CD14-positive monocyte (primary cell): ENCODE data around the gene UHRF1. TPM values are rescaled to one million over a fixed set of nuclear protein-coding genes. Genes with fewer than 3 reads are reported as not detected.

Experiments
- DNase-seq, 3 donors: peaks; one replicate each; pipeline ENCODE4 v3.0.0-alpha.2; 2011 to 2022
- H2AFZ ChIP-seq: 2 replicates; pipeline ENCODE4 v1.6.0; 2012; ENCODE audit warnings: mild to moderate bottlenecking, low read depth, low read length, inconsistent platforms; ENCODE audit not compliant: insufficient read depth, poor library complexity, severe bottlenecking
- H3K27ac ChIP-seq, 2 donors: 1 replicate in 1 of 2; 2 replicates in 1 of 2; pipeline ENCODE4 v1.5.1; 2012 to 2013; ENCODE audit warnings: low read length in 2 of 2, control low read depth in 1 of 2, inconsistent platforms in 1 of 2, low read depth in 1 of 2, mild to moderate bottlenecking in 1 of 2
- H3K27me3 ChIP-seq, 2 donors: one replicate each; pipeline versions ENCODE4 v1.6.0 to v1.6.1; 2011 to 2013; ENCODE audit warnings: low read length in 2 of 2; ENCODE audit not compliant: control insufficient read depth in 2 of 2, insufficient read depth in 2 of 2
- H3K36me3 ChIP-seq, 2 donors: replicated peaks in 1 of 2; 1 replicate in 1 of 2; 2 replicates in 1 of 2; pipeline versions ENCODE4 v1.5.1 to v1.6.1; 2012 to 2013; ENCODE audit warnings: low read length in 2 of 2, control low read depth in 1 of 2, inconsistent platforms in 1 of 2, mild to moderate bottlenecking in 1 of 2; ENCODE audit not compliant: insufficient read depth in 2 of 2, control insufficient read depth in 1 of 2
- H3K4me1 ChIP-seq, 2 donors: 1 replicate in 1 of 2; 2 replicates in 1 of 2; pipeline versions ENCODE4 v1.5.1 to v1.6.1; 2012 to 2013; ENCODE audit warnings: low read length in 2 of 2, control low read depth in 1 of 2, inconsistent platforms in 1 of 2, mild to moderate bottlenecking in 1 of 2, moderate library complexity in 1 of 2; ENCODE audit not compliant: insufficient read depth in 2 of 2, control insufficient read depth in 1 of 2
- H3K4me2 ChIP-seq: replicated peaks from 2 replicates; pipeline ENCODE3; 2012; ENCODE audit warnings: low read length, moderate library complexity, mild to moderate bottlenecking; ENCODE audit not compliant: poor library complexity, severe bottlenecking; ENCODE audit errors: extremely low read depth
- H3K4me3 ChIP-seq, 3 experiments: fragments of 200-600 bp in 1 of 3; sonication (generic) in 1 of 3; replicated peaks in 1 of 3; 1 replicate in 2 of 3; 2 replicates in 1 of 3; pipeline ENCODE4 v1.5.1; 2011 to 2013; ENCODE audit warnings: low read length in 3 of 3, mild to moderate bottlenecking in 3 of 3, control low read depth in 2 of 3, low read depth in 2 of 3, inconsistent platforms in 1 of 3, moderate library complexity in 1 of 3
- H3K79me2 ChIP-seq: 2 replicates; pipeline ENCODE4 v1.6.0; 2012; ENCODE audit warnings: mild to moderate bottlenecking, control low read depth, inconsistent platforms, low read length, moderate library complexity; ENCODE audit not compliant: insufficient read depth
- H3K9ac ChIP-seq: 2 replicates; pipeline ENCODE4 v1.6.0; 2017; ENCODE audit warnings: low read length, mild to moderate bottlenecking; ENCODE audit not compliant: insufficient read depth, poor library complexity, severe bottlenecking
- H3K9me3 ChIP-seq, 2 donors: replicated peaks in 1 of 2; 1 replicate in 1 of 2; 2 replicates in 1 of 2; pipeline versions ENCODE4 v1.5.1 to v1.6.1; 2012 to 2013; ENCODE audit warnings: low read length in 2 of 2, control low read depth in 1 of 2; ENCODE audit not compliant: control insufficient read depth in 1 of 2, insufficient read depth in 1 of 2
- H4K20me1 ChIP-seq: 2 replicates; pipeline ENCODE4 v1.6.0; 2012; ENCODE audit warnings: mild to moderate bottlenecking, low read length, control low read depth, moderate library complexity; ENCODE audit not compliant: insufficient read depth
- H3K27ac Mint-ChIP-seq, 7 donors: one replicate each; pipeline ENCODE4 v1.8.0; 2020; ENCODE audit warnings: mild to moderate bottlenecking in 7 of 7, mixed read lengths in 7 of 7, moderate library complexity in 6 of 7, inconsistent platforms in 2 of 7
- H3K27me3 Mint-ChIP-seq, 3 donors: one replicate each; pipeline ENCODE4 v1.8.0; 2021 to 2022; ENCODE audit warnings: low read depth in 3 of 3, mild to moderate bottlenecking in 3 of 3, mixed read lengths in 3 of 3, moderate library complexity in 3 of 3, inconsistent platforms in 1 of 3
- H3K36me3 Mint-ChIP-seq, 2 donors: one replicate each; pipeline ENCODE4 v1.8.0; 2020; ENCODE audit warnings: mixed read lengths in 2 of 2, inconsistent platforms in 1 of 2, mild to moderate bottlenecking in 1 of 2
- H3K4me1 Mint-ChIP-seq: one replicate; pipeline ENCODE4 v1.8.0; 2020; ENCODE audit warnings: mild to moderate bottlenecking, mixed read lengths
- H3K4me3 Mint-ChIP-seq, 2 donors: one replicate each; pipeline ENCODE4 v1.8.0; 2020; ENCODE audit warnings: mild to moderate bottlenecking in 2 of 2, mixed read lengths in 2 of 2, moderate library complexity in 1 of 2
- H3K9me3 Mint-ChIP-seq, 7 donors: one replicate each; pipeline ENCODE4 v1.8.0; 2020 to 2022; ENCODE audit warnings: mixed read lengths in 7 of 7, mild to moderate bottlenecking in 6 of 7, moderate library complexity in 6 of 7, inconsistent platforms in 2 of 7
- WGBS: methylation state at CpG from one replicate; pipeline ENCODE4 v1.1.5; 2013; ENCODE audit warnings: missing lambda C conversion rate; ENCODE audit not compliant: insufficient coverage; 5-methylcytosine and 5-hydroxymethylcytosine counted together
- intact Hi-C, 2 donors: fragments of 100-400 bp; cut with micrococcal nuclease; formaldehyde crosslinking; loops; one replicate each; pipeline versions ENCODE4 v1.15.0 to v1.15.1; 2023
- polyA plus RNA-seq, 3 donors: library from polyadenylated mRNA; depleted of rRNA in 1 of 3; unstranded in 2 of 3; stranded (reverse) in 1 of 3; fragments of 300-500 nt in 2 of 3; fragments of >200 nt in 1 of 3; fragmentation: Illumina TruSeq in 2 of 3; gene quantifications; 1 replicate in 2 of 3; 2 replicates in 1 of 3; pipeline ENCODE4 v1.2.3, GENCODE V29; 2012 to 2021
- TF ChIP-seq, protein P1 (sequence below): fragments of 200-600 bp; IDR thresholded peaks from one replicate; pipeline ENCODE4 v1.8.0; 2022; ENCODE audit warnings: antibody characterized with exemption, mild to moderate bottlenecking

Gene UHRF1
- polyA plus RNA-seq, 3 donors = 0.06 to 0.77 (median 0.63) TPM

GRCh38 chr19:4987256-4987655 is 78.0 kb downstream of the UHRF1 start:
- Histone ChIP-seq H3K4me3 (no peak overlapping the region), H3K27ac (no peak overlapping the region), H3K27me3 (no peaks in the 10 kb centered on the region), H2AFZ (no peak overlapping the region), H4K20me1 (peaks cover 100% of the 10 kb centered on the region), H3K4me1 (no peaks in the 10 kb centered on the region), H3K36me3 (peaks cover 10 to 14% of the 10 kb centered on the region in 2 donors), H3K79me2 (peaks cover 91% of the 10 kb centered on the region), H3K4me2 (no peak overlapping the region), H3K9me3 (peaks cover 0 to 6% of the 10 kb centered on the region in 2 donors), H3K9ac (no peak overlapping the region)
- Mint-ChIP-seq H3K9me3 (peaks cover 0 to 11% (median 0%) of the 10 kb centered on the region in 7 donors), H3K27me3 (peaks cover 0 to 3% (median 2%) of the 10 kb centered on the region in 3 donors), H3K27ac (no peak overlapping the region), H3K4me3 (no peak overlapping the region), H3K4me1 (peaks cover 2% of the 10 kb centered on the region), H3K36me3 (peaks cover 18 to 43% of the 10 kb centered on the region in 2 donors)
- intact Hi-C loops = no loop called here
- no peak for DNase-seq
- TF ChIP-seq, protein P1, sequence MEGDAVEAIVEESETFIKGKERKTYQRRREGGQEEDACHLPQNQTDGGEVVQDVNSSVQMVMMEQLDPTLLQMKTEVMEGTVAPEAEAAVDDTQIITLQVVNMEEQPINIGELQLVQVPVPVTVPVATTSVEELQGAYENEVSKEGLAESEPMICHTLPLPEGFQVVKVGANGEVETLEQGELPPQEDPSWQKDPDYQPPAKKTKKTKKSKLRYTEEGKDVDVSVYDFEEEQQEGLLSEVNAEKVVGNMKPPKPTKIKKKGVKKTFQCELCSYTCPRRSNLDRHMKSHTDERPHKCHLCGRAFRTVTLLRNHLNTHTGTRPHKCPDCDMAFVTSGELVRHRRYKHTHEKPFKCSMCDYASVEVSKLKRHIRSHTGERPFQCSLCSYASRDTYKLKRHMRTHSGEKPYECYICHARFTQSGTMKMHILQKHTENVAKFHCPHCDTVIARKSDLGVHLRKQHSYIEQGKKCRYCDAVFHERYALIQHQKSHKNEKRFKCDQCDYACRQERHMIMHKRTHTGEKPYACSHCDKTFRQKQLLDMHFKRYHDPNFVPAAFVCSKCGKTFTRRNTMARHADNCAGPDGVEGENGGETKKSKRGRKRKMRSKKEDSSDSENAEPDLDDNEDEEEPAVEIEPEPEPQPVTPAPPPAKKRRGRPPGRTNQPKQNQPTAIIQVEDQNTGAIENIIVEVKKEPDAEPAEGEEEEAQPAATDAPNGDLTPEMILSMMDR = no peak
- WGBS = 93% methylated on average over 8 of the region's 11 CpGs

- DNase-seq = no peak
- Histone ChIP-seq H2AFZ (no peak overlapping the region), H3K27me3 (no peaks in the 10 kb centered on the region), H3K4me2 (no peak overlapping the region), H4K20me1 (peaks cover 100% of the 10 kb centered on the region), H3K9me3 (peaks cover 0 to 6% of the 10 kb centered on the region in 2 donors), H3K4me3 (no peak overlapping the region), H3K79me2 (peaks cover 94% of the 10 kb centered on the region), H3K9ac (no peak overlapping the region), H3K36me3 (peaks cover 10 to 13% of the 10 kb centered on the region in 2 donors), H3K4me1 (no peaks in the 10 kb centered on the region), H3K27ac (no peak overlapping the region)
- H3K27me3 Mint-ChIP-seq = peaks cover 0 to 3% (median 2%) of the 10 kb centered on the region in 3 donors
- H3K36me3 Mint-ChIP-seq = peaks cover 14 to 39% of the 10 kb centered on the region in 2 donors
- H3K27ac Mint-ChIP-seq = peak overlapping the region in 1 of 7 donors; percentile 30
- H3K4me1 Mint-ChIP-seq = peaks cover 2% of the 10 kb centered on the region
- intact Hi-C loops = no loop called here
- WGBS = 95% methylated on average over 21 of the region's 24 CpGs
- H3K9me3 Mint-ChIP-seq = peaks cover 0 to 11% (median 0%) of the 10 kb centered on the region in 7 donors
- no peak overlapping the region for H3K4me3 Mint-ChIP-seq
- TF ChIP-seq, protein P1 = no peak
Observed at GRCh38 chr19:4987692-4988370, 78.5 kb downstream of the UHRF1 start.
